Stimulated activated CD8-positive, alpha-beta memory T cell treated with anti-CD3 and anti-CD28 coated beads, Interleukin-7, amount 100 ng/mL, for 4 hours (primary cell): Measurements from ENCODE around the gene ELOVL2.

Experiments
- DNase-seq, 2 donors: peaks; one replicate each; pipeline ENCODE4 v3.0.0-alpha.2; 2020; ENCODE audit warnings: low read depth in 2 of 2

Gene ELOVL2

DNA sequence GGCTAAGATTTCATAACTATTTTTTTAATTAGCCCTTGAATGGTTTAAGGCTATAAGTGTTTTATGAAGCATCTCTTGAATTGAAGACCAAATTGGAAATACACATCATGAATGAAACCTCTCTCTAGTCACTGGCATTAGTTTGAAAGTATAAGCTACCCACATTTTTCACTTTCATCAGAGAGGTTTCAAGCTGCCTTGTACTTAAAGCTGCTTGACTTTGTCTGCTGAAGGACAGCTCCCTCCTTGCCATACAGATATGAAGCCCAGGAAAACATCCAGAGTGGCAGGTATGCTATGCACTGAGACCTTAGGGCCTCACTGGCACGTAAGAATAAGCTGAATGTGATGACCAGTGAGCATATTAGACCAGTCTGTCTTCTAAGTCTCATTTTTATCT, 62.7 kb downstream of the ELOVL2 start:
- DNase-seq, result no peak

DNA sequence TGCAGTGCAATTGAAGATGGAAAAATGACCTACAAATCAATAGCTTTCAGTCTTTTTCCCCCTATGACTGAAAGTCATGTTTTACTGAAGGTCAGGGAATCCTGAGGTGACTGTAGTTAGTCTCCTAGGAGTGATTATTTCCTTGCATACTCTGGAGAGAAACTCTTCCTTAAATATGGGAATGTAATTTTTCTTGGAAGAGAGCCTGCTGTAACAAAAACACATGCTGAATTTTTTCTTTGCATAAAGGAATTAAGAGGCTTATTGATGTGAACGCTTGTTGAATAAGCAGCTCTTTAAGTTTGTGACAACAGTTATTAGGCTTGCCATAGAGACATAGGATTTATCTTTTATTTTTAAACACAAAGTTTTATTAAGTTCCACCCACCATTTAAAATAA, 64.5 kb downstream of the ELOVL2 start:
- DNase-seq, result no peak

DNA sequence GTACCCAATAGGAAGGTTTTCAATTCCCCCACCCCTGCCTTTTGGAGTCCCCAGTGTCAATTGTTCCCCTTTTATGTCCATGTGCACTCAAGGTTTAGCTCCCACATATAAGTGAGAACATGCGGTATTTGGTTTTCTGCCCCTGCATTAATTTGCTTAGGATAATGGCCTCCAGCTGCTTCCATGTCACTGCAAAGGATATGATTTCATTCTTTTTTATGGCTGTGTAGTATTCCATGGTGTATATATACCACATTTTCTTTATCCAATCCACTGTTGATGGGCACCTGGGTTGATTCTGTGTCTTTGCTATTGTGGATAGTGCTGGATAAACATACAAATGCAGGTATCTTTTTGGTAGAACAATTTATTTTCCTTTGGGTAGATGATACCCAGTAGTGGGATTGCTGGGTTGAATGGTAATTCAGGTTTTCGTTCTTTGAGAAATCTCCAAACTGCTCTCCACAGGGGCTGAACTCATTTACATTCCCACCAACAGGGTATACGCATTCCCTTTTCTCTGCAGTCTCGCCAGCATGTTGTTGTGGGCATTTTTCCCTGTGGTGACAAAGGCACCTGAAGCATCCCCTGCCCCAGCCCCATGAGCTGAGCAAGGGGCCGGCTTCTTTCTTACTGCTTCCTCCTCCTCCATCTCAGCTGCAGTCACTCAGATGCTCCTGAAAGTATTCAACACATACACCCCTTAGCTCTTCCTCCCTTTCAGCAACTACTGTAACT, 66.7 kb downstream of the ELOVL2 start:
- DNase-seq, result no peak

DNA sequence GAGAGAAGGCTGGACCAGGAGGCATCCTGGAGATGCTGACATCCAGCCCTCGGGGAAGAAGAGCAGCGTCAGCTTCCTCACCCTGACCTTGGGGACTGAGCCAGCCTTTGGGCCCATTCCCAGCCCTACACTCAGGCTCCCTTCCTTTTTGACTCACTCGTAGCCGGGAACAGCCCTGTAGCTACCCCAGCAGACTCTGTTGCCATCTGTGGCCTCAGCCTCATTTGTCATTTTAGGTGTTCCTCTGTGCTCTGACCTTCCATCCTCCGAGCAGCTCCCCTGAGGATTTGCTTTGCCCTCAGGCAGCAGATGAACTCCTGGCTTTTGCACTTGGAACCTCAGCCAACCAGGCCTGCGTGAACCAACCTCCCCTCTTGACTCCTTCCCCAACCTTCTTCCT, 67.5 kb downstream of the ELOVL2 start:
- no peak for DNase-seq

DNA sequence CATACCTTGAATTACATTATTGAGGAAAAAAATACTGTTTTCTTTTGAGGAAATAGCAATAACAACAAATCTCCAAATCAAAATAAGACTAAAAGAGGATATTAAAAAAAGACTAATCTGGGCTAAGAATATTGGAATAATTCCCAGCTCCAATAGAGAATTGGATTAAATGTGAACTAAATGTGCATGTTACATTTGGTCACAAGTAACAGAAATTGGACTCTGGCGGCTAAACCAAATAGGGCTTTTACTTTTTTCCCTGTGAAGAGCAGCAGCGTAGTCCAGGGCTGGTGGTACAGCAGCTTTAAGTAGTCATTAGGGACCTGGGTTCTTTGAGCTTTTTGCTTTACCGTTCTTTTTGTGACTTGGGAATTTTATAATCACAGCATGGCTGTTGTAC, 71.9 kb downstream of the ELOVL2 start:
- no peak for DNase-seq

DNA sequence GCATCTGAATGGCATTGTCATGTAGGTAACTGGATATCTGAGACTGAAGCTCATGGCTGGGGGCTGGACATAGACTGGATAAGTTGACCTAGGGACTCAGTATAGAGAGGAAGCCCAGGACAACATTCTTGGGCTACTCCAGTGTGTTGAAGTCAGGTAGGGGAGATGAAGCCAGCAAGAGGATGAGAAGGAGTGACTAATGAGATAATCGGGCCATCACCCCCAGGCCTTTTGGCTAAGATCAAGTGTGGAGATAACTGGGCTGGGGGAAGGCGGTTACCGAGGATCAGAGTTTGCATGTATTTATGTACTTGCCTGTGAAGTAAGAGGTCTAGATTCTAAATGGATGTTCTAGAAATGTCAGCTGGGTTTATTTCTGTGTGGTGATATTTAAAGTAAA, 73.4 kb downstream of the ELOVL2 start:
- DNase-seq, result no peak

DNA sequence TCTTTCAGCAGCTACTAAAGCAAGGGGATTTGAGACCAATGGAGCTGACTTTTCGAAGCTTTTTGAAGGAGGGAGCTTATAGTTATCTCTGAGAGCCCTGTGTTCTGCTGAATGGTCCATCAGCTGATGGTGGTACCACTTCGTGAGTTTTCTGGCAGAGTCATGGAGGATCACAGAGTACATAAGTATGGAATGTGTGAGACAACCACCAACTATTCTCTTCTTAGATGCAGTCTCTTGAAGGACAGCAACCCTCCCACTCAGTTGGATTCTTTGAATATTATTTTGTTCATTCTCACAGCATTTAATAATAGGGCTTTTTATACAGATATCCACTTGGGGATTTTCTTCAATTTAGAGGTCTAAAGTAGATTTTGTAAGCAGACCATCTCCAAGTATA, 75.3 kb downstream of the ELOVL2 start:
- no peak for DNase-seq

DNA sequence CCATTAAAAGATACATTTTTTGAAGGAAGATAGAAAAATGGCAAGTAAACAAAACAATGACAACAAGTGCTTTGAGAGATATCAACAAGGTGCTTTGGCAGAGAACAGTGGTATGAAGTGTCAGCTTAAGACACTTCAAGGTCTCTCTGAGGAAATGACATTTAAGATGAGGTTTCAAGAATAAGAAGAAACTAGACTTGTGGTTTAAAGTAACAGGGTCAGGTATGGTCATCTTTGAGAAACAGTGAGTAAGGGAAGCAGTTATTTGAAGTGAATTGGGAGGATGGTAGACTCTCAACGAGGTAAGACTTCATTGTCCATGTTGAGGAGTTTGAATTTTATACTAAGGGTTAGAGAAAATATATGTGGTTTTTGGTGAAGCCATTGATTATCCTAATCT, 79.4 kb downstream of the ELOVL2 start:
- DNase-seq, result no peak

DNA sequence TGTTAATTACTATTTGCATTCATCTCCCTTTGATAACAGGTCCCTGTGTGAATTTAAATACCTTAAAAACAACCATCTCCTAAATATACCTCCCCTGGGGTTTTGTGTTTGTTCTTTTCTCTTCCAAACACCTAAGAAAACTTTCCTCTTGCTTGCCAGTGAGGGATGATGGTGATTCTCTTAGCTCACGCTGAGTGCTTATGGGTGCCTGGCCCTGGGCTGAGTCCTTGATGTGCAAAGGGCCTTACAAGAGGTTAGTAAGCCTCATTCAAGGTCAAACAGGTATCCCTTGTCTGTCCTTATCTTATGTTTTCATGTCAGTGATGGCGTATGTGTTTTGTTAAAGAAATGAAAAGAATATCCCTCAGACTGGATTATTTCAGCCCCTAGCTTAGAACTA, 81.0 kb downstream of the ELOVL2 start:
- no peak for DNase-seq

DNA sequence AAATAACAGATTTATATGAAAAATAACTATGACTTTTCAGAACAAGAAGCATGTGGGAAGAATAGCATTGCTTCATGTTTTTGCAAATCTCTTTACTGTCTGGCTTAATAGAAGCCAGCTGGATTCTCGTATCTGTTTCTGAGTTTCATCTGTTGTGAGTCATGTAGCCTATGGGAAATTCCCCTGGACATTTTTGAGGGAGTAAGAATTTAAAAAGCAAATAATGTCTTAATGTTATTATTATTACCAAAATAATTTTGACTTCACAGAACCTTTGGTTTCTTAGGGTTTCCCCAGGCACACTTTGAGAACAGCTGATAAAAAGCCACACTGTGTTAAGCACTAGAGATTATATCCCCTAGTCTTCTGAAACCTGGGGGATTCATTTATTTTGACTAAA, 81.4 kb downstream of the ELOVL2 start:
- no peak for DNase-seq

DNA sequence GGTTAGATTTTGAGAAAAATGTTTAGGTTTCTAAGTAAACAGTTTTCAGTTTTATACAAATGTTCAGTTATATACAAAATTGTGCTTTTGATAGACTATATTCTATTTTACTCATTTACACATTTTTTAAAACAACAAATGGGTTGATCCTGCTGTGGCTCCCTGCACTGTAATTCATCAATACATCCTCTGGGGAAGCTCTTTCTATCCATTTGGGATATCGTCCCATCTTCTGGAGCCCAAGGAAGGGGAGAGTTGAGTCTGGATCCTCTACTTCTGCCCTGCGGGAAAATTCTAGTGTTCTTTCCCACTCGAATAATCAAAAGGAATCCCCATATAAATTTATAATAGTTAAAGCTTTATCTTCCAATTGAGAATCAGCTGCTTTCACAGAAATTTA, 82.3 kb downstream of the ELOVL2 start:
- no peak for DNase-seq

DNA sequence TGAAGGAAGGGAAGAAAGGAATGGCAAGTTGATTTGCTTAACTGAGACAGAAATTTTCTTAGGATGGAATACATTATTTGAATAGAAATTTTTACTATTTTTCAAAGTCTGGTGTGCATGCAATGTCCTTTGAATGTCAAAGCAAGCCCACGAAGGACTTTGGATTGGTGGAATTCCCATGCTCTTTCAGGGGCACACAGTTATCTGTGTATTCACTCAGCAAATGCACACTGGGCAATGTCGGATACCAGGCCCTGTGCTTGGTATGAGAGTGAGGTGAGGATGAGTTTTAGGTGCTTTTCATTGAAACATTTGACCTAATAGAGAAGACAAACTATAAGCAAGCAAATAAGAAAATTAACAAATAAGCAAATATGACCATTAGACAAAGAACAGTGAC, 83.9 kb downstream of the ELOVL2 start:
- DNase-seq, result no peak

DNA sequence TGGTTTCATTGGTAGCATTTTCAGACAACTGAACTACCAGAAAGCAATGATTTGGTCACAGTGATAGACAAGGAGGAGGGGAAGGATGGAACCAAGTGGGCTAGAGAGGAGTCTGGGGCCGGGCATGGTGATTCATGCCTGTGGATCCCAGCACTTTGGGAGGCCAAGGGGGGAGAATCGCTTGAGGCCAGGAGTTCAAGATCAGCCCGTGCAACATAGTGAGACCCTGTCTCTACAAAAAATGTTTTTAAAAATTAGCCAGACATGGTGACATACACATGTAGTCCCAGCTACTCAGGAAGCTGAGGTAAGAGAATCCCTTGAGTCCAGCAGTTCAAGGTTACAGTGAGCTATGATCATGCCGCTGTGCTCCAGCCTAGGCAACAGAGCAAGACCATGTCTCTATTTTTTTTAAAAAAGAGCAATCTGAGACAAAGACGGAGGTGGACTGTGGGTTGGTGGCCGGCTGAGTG, 86.7 kb downstream of the ELOVL2 start:
- no peak for DNase-seq

DNA sequence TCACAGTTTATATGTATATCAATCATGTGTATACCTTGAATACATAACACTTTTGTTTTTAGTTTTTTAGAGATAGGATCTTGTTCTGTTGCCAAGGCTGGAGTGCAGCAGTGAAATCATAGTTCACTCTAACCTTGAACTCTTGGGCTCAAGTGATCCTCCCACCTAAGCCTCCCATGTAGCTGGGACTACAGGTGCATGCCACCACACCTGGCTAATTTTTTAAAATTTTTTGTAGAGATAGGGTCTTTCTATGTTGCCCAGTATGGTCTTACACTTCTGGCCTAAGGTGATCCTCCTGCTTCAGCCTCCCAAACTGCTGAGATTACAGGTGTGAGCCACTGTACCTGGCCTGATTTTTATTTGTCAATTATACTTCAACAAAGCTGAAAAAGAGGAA, 87.3 kb downstream of the ELOVL2 start:
- DNase-seq, result no peak

DNA sequence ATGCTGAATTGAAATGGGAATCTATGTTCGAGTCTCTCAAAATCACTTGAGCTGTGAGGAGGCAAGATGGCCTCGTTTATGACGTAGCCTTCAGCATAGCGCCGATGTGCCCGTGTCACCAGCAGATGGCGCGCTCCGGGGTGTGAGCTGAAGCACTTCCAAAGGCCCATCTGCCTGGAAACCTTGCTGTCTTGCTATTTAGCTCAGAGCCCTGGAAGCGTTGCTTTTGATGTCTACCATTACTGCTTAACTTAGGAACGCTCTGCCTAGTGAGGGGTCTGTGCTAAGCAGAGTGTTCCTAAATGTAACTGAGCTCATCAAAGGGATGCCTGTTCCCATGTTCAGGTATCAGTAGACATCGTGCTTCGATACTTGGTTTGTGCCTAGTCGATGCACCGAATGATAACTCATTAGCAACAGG, 89.5 kb downstream of the ELOVL2 start:
- peak; percentile 14 to 18 for DNase-seq

DNA sequence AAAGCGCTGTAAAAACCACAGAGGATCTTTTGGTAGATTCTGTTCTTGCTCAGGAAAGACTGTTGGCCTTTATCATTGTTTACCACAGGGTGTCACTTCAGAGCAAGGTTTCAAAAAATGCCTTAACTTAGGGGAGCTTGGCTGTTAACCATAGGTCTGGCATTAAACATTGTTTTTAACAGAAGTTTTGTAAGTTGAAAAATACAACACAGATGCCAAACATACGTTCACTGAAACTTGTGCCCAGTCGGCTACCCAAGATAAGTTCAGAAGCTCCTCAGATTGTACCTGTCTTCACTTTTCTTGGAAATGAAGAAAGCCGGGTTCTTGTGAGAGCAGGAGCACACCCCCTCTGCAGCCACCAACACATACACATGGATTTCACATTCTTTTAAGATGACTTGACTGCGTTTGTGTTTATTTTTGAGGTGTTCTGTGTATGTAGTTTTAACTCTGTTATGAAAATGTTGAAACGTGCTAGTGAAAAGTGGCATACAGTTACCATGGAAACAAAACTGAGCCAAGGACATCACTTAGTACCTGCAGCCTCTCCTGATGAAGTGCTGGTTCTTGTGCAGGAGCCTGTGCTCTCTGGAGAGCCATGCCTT, 92.3 kb downstream of the ELOVL2 start:
- no peak for DNase-seq

DNA sequence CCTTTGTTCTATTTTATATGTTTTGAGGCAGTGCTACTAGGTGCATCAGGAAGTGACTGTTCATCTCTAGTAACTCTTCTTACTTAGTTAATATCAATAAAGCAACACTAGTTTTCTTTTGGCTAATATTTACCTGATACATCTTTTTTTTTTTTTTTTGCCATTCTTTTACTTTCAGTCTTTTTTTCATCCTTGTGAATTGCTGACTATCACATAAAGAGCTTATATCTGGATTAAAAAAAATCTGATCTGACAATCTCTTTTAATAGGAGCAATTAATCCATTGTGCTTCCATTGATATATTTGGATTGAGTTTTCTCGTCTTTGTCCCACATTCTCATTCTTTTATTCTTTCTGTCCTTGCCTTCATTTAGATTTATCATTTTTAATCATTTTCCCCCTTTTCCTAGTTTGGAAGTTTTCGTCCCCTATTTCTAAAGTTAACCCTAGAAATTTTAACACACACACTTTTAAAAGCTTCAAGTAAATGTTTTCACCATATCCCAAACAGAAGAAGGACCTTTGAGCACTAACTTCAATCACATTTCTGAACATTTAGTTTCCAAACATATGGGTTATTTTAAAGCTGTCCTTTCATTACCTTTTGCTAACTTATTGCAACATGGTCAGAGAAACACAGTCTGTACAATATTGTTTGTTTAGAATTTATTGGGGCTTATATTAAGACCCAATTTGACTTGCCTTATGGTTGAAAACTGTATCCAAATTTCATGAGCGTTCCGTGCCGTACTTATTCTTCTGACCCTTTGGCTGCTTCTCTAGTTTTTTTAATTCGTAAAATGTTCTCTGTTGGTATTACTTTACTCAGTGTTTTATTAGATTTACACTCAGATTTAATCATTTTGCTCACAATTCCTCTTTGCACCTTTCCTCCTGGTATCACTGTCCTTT, 94.3 kb downstream of the ELOVL2 start:
- DNase-seq, result no peak

DNA sequence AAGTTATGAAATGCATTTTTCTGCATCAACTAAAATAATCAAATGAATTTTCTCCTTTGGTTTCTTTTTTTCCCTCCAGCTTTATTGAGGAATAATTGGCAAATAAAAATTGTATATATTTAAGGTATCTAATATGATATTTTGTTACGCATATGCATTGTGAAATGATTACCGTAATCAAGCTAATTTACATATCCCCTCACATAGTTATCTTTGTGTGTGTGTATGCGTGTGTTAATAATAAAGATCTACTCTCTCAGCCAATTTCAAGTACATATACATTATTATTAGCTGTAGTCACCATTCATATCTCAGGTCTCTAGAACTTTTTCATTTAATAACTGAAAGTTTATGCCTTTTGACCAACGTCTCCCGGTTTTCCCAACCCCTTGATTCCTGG, 96.1 kb downstream of the ELOVL2 start:
- no peak for DNase-seq

DNA sequence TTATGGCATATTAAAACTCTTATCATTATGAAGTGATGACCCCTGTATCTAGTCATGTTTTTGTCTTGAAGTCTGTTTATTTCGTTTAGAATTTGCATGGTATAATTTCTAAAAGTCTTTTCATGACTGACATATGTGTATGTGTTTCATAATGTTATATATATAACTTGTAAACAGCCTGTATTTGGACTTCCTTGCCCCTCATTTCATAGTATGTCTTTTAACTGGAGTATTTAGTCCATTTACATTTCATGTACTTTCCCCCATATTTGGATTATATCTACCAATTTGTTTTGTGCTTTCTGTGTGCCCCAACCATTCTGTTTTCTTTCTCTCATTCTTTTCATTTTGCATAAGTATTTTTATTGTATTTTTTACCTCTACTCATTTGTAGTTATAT, 98.3 kb downstream of the ELOVL2 start:
- no peak for DNase-seq

DNA sequence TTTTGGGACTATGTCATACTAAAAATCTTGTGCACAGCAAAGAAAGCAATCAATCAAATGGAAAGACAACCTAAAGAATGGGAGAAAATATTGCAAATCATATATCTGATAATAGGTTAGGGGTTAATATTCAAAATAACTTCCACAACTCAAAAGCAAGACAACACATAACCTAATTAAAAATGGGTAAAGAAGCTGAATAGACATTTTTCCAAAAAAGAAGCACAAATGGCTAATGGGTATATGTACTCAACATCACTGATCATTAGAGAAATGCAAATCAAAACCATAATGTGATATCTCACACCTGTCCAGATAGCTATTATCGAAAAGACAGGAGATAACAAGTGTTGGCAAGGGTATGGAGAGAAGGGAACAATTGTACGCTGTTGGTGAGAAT, 104.3 kb downstream of the ELOVL2 start:
- no peak for DNase-seq

DNA sequence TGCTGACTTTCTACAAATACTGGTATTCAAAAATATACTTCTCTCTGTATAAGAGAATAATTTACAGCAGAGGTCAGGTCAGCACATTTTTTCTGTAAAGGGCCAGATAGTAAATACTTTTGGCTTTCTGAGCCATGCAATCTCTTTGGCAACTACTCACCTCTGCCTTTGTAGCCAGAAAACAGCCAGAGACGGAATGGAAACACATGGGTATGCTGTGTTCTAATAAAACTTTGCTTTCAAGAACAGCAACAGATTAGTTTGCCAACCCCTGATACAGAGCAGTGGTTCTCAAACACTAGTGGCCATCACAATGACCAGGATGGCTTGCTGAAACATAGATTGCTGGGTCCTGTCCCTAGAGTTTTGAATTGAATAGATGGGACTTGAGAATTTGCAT, 111.0 kb downstream of the ELOVL2 start:
- DNase-seq, result no peak
